CD4-positive, alpha-beta T cell (primary cell): Measurements from ENCODE around the gene FABP7. TPM values are rescaled to one million over a fixed set of nuclear protein-coding genes. Genes with fewer than 3 reads are reported as not detected.

Source experiments
- ATAC-seq: fragments of 200-7000 bp; cut with Tn5 transposase; one replicate; pipeline ENCODE4 v1.10.0; 2022; ENCODE audit warnings: mild to moderate bottlenecking; ENCODE audit not compliant: poor library complexity
- CTCF ChIA-PET: fragments of 350-600 bp; sonication (Branson Sonifier 250); formaldehyde crosslinking; loops from one replicate; lab custom pipeline; 2021; ENCODE audit warnings: antibody characterized with exemption, inconsistent platforms; lab: Charles Lee
- POLR2A ChIA-PET: fragments of 350-600 bp; sonication (Branson Sonifier 250); formaldehyde crosslinking; loops from one replicate; lab custom pipeline; 2021; ENCODE audit warnings: antibody characterized with exemption, inconsistent platforms; lab: Charles Lee
- DNase-seq, 14 experiments: peaks; one replicate each; pipeline ENCODE4 v3.0.0-alpha.2; 2013 to 2020; ENCODE audit warnings: mixed read lengths in 2 of 14
- H3K27ac ChIP-seq, 2 donors: one replicate each; pipeline versions ENCODE4 v1.5.1 to v1.7.0; 2013; ENCODE audit warnings: low read length in 2 of 2, low read depth in 1 of 2, mild to moderate bottlenecking in 1 of 2
- H3K27me3 ChIP-seq, 2 experiments: 1 replicate in 1 of 2; 2 replicates in 1 of 2; pipeline versions ENCODE4 v1.6.1 to v1.7.0; 2013; ENCODE audit warnings: low read length in 2 of 2, control low read depth in 1 of 2, mild to moderate bottlenecking in 1 of 2, moderate library complexity in 1 of 2; ENCODE audit not compliant: insufficient read depth in 2 of 2, control insufficient read depth in 1 of 2
- H3K36me3 ChIP-seq: one replicate; pipeline ENCODE4 v1.6.1; 2013; ENCODE audit warnings: low read length, control low read depth; ENCODE audit not compliant: insufficient read depth
- H3K4me1 ChIP-seq: one replicate; pipeline ENCODE4 v1.6.1; 2013; ENCODE audit warnings: low read length, control low read depth; ENCODE audit not compliant: insufficient read depth
- H3K4me3 ChIP-seq: one replicate; pipeline ENCODE4 v1.5.1; 2013; ENCODE audit warnings: mild to moderate bottlenecking, low read length, moderate library complexity
- H3K9me3 ChIP-seq, 2 experiments: 1 replicate in 1 of 2; 2 replicates in 1 of 2; pipeline versions ENCODE4 v1.6.1 to v1.7.0; 2013; ENCODE audit warnings: low read length in 2 of 2, mild to moderate bottlenecking in 2 of 2, control low read depth in 1 of 2, moderate library complexity in 1 of 2; ENCODE audit not compliant: control insufficient read depth in 1 of 2, insufficient read depth in 1 of 2
- H3K27ac Mint-ChIP-seq: one replicate; pipeline ENCODE4 v1.8.0; 2020; ENCODE audit warnings: mixed read lengths
- H3K27me3 Mint-ChIP-seq: one replicate; pipeline ENCODE4 v1.8.0; 2021; ENCODE audit warnings: mixed read lengths
- H3K36me3 Mint-ChIP-seq: one replicate; pipeline ENCODE4 v1.8.0; 2021; ENCODE audit warnings: low read depth, mixed read lengths
- H3K4me1 Mint-ChIP-seq: one replicate; pipeline ENCODE4 v1.8.0; 2021; ENCODE audit warnings: low read depth, mixed read lengths
- H3K4me3 Mint-ChIP-seq: one replicate; pipeline ENCODE4 v1.8.0; 2020; ENCODE audit warnings: mild to moderate bottlenecking, mixed read lengths
- H3K9me3 Mint-ChIP-seq: one replicate; pipeline ENCODE4 v1.8.0; 2020; ENCODE audit warnings: mixed read lengths
- CTCF ChIP-seq: fragments of 200-600 bp; IDR thresholded peaks from one replicate; pipeline ENCODE4 v1.8.0; 2022; ENCODE audit warnings: antibody characterized with exemption, mild to moderate bottlenecking
- intact Hi-C, 2 experiments: fragments of 100-400 bp; cut with DNase I in 1 of 2; cut with micrococcal nuclease in 1 of 2; formaldehyde crosslinking; loops; one replicate each; pipeline versions ENCODE4 v1.15.1 to v1.9.0; 2023 to 2025; cut with DNase I, micrococcal nuclease
- total RNA-seq, 174 experiments: library from RNA in 2 of 174; stranded (reverse) in 2 of 174; gene quantifications; one replicate each; pipeline ENCODE4 v1.2.3 and lab custom pipeline; 2021 to 2026

FABP7 gene
- total RNA-seq, 2 experiments from 2014 or later = not detected

DNA sequence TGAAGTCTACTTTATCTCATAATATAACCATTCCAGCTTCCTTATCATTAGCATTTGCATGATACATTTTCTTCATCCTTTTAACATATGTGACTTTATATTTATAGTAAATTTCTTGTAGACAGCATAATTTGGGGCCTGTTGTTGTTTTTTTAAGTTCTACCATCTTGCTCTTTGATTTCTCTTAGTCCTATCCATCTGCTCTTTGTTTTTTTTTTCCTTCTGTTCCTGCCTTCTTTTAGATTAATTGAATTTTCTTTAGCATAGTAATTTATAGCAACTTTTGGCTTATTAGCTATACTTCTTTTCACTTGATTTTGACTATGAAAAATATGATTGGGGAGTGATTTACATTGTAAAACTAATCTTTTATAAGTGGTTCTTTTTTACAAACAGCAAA, 19.2 kb upstream of the FABP7 start:
- ATAC-seq = no peak
- no peak overlapping the region for H3K27ac ChIP-seq
- ChIA-PET POLR2A (no interaction called here), CTCF (no interaction called here)
- intact Hi-C loops = no loop called here
- Mint-ChIP-seq H3K27ac (no peak overlapping the region), H3K9me3 (no peaks in the 10 kb centered on the region), H3K36me3 (no peaks in the 10 kb centered on the region), H3K4me1 (no peaks in the 10 kb centered on the region), H3K4me3 (no peak overlapping the region), H3K27me3 (no peaks in the 10 kb centered on the region)
- H3K36me3 ChIP-seq = no peaks in the 10 kb centered on the region
- no peaks in the 10 kb centered on the region for H3K27me3 ChIP-seq
- DNase-seq = no peak
- no peaks in the 10 kb centered on the region for H3K9me3 ChIP-seq
- H3K4me3 ChIP-seq = no peak overlapping the region
- no peaks in the 10 kb centered on the region for H3K4me1 ChIP-seq
- TF ChIP-seq CTCF = no peak

DNA sequence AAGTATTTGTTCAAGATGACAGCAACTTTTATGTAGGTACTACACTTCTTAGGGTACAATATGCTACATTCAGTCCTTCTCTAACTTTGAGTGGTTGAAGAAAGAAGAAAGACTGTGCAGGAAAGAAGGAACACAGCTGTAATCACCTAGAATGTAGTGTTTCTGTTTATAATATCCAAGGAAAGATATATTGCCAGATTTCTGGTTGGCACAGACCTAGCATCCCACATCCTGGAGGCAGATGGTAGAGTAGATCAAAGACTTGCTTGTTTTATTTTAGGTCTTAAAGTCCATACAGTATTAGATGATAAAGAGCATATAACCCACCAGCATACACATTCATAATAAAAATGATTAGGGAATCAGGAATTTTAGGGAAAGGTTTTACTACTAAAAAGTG, 13.3 kb upstream of the FABP7 start:
- no peaks in the 10 kb centered on the region for H3K27me3 ChIP-seq
- H3K4me1 ChIP-seq = no peaks in the 10 kb centered on the region
- H3K27ac ChIP-seq = no peak overlapping the region
- Mint-ChIP-seq H3K9me3 (no peaks in the 10 kb centered on the region), H3K27me3 (peaks cover 7% of the 10 kb centered on the region), H3K36me3 (no peaks in the 10 kb centered on the region), H3K4me3 (no peak overlapping the region), H3K27ac (no peak overlapping the region), H3K4me1 (no peaks in the 10 kb centered on the region)
- TF ChIP-seq CTCF = no peak
- intact Hi-C loops = no loop called here
- POLR2A ChIA-PET = no interaction called here
- H3K4me3 ChIP-seq = no peak overlapping the region
- DNase-seq (no peak), ATAC-seq (no peak)
- no peaks in the 10 kb centered on the region for H3K36me3 ChIP-seq
- CTCF ChIA-PET = no interaction called here
- H3K9me3 ChIP-seq = no peaks in the 10 kb centered on the region

GRCh38 chr6:122770835-122771601, 8.5 kb upstream of the FABP7 start:
- ATAC-seq = no peak
- no peak for TF ChIP-seq CTCF
- H3K27ac Mint-ChIP-seq = no peak overlapping the region
- no peak overlapping the region for H3K4me3 Mint-ChIP-seq
- H3K36me3 Mint-ChIP-seq = no peaks in the 10 kb centered on the region
- intact Hi-C loops = no loop called here
- POLR2A ChIA-PET = no interaction called here
- CTCF ChIA-PET = no interaction called here
- no peaks in the 10 kb centered on the region for H3K4me1 Mint-ChIP-seq
- DNase-seq = peak in 2 of 14 experiments; percentile 32 to 53
- H3K4me1 ChIP-seq = no peaks in the 10 kb centered on the region
- no peak overlapping the region for H3K4me3 ChIP-seq
- peaks cover 11% of the 10 kb centered on the region for H3K27me3 Mint-ChIP-seq
- no peaks in the 10 kb centered on the region for H3K9me3 ChIP-seq
- peaks cover under 1% of the 10 kb centered on the region for H3K9me3 Mint-ChIP-seq
- H3K27ac ChIP-seq = no peak overlapping the region
- no peaks in the 10 kb centered on the region for H3K36me3 ChIP-seq
- no peaks in the 10 kb centered on the region for H3K27me3 ChIP-seq
